GM18867 (cell line): ENCODE data around the gene EYA3.
A peak's percentile ranks its signal among the peaks of the same experiment; 100 is the strongest.

ENCODE experiments used
- ATAC-seq: cut with Tn5 transposase; IDR thresholded peaks from one replicate; pipeline ENCODE4 v1.9.1; 2021; ENCODE audit warnings: mild to moderate bottlenecking, moderate library complexity; ENCODE audit not compliant: unreplicated experiment

Gene EYA3

DNA sequence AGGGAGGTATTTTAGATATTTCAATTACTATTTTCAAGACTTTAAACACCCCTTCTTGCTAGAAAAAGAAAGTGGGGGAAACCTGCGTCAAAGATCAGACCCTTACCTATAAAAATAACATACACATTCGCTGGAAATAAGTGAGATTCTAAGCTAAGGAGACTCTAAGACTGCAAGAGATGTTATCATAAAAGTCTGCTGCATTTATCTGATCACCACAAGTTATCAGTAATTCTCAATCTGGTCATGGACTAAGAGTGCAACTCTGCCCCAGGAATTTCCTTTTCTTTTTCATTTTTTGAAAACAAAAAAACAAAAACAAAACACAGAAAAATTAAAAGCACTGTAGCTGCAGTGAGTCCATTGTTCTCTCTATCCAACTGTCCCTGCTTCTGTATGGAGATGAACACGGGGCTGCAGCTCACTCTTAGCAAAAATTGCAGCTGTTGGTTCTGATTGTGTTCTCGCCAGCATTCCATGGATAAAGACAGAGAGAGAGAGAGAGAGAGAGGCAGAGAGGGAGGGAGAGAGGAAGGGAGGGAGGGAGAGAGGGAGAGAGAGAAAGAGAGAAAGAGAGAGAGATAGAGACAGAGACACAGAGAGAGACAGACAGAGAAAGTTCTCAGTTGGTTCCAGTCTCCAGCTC, 114.5 kb downstream of the EYA3 start:
- no peak for ATAC-seq

DNA sequence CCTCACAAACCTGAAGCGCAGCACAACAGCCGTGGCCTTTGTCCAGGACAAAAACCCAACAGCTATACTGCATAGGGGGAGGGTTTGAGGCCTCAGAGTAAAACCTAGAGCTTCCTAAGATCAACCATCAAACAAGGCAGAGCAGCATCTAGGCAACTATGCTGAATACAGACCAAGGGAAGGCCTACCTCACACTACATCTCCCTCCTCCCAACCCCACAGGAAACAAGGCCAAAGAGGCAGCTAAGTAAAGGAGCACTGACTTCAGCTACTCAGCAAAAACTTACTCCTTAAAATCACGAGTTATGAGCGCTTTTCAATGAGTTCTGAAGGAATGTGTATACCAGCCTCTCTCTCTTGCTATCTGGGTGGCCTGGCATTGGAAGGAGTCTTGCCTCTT, 116.3 kb downstream of the EYA3 start:
- no peak for ATAC-seq

DNA sequence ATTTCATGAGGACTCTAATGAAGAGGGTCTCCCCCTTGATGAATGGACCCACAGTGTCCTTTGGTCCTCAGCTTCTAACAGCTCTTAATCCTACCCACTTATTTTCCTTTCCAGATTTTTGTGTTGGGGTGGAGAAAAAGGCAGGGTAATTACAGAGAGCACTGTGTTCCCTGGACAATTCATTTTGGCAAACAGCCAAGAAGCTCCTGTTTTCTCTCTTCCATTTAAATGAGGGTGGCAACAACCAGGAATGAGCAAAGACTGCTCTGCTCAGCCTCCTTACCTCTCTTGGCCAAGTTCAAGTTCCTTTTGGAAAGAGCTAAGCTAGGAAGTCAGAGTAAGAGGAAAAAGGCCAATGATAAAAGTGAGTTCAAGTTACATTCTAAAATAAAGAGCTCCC, 116.7 kb downstream of the EYA3 start:
- ATAC-seq, result no peak

DNA sequence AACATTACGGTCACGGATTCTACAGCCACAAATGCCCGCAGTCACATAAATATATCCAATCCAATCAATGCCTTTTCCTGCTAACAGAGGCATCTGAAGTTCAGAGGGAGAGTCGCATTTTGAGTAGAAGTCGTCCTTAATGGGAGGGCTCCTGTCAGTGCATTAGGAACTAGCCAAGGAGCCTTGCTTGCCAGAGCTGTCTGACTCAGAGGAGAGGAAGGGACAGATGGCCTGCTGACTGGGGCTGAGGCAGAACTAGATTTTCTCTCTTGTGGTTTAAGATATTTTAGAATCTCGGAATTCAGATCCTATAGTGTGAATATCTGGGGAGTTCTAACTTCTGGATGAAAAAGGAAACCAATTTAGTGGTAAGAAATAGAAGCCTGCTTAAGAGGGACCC, 118.0 kb downstream of the EYA3 start:
- no peak for ATAC-seq

DNA sequence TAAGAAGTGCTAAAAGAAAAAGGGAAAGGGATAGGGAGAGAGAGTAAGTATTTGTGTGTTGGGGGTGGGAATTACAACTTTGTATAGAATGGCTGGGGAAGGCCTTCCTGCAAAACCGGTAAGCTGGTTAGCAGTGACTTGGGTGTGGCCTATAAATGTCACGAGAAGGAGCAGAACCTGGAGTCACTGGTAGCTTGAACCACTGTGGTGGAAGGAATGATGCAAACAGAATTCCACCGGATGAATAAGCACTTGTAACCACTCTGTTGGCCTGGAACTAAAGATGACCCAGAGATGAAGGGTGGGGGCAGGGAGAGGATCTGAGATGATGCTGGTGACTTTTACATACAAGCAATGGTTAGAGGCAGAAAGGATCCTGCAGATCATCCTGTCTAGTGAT, 119.7 kb downstream of the EYA3 start:
- ATAC-seq, result no peak

DNA sequence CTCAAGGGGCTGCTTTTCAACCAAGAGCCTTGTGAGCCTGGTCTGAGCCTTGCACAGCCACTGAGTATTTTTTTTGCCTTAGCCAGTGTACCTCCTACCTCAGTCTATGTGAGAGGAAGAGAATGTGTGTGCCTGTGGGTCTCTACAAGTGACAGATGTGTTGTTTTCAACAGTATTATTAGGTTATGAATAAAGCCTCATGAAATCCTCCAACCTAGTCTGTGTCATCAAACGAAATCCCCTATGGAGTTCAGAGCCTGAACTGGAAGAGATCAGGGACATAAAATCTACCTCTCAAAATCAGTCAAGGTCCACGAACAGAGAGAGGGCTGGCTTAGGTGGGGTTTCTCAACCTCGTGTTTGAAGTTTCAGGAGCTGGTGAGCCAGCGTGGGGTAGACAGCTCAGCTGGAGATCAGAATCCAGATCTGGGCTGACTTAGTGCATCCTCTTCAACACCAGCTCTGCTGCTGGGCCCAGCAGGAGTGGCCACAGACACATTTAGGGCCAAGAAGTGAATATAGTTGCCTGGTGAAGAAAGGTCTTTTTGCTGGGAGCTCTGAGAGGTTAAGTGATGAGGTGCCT, 120.4 kb downstream of the EYA3 start:
- ATAC-seq, result no peak

DNA sequence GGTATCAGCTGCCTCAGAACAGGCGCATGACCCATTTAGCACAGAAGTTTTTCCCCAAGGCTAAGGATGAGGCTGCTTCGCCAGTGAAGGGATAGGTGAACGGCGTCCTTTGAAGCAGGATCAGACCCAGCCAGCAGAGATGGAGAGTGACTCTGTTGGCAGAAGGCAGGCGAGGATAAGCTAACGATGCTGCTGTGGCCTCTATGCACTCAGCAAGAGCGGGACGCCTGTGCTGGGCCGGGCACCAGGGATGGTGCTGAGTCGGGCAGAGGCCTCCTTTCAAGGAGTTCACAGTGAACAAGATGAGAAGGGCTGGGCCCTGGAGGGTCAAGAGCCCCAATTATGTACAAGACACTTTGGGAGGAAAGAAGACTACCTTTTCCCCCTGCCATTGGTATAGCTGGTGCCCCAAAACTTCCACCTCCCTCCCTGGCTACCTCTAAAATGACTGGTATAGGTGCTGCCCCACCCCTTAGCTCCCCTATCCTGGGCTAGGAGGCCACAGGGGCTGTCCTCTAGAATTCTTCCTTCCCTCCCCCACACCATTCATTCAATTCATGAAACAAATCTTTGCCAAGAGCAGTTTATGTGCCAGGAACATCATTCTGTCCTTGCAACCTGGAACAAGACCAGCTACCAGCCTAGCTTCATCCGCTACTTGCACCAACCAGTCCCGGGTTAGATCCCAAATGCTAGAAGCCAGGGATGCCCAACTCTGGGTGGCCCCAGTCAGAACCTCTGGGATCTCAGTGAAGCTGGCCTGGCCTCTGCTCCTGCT, 121.1 kb downstream of the EYA3 start:
- no peak for ATAC-seq

DNA sequence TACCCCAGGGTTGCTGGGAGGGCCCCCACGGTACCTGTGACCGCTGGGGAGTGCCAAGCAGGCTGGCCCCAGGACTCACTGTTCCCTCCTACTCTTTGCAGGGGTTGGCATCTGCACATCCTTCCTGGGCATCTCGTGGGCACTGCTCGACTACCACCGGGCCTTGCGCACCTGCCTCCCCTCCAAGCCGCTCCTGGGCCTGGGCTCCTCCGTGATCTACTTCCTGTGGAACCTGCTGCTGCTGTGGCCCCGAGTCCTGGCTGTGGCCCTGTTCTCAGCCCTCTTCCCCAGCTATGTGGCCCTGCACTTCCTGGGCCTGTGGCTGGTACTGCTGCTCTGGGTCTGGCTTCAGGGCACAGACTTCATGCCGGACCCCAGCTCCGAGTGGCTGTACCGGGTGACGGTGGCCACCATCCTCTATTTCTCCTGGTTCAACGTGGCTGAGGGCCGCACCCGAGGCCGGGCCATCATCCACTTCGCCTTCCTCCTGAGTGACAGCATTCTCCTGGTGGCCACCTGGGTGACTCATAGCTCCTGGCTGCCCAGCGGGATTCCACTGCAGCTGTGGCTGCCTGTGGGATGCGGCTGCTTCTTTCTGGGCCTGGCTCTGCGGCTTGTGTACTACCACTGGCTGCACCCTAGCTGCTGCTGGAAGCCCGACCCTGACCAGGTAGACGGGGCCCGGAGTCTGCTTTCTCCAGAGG, 121.9 kb downstream of the EYA3 start:
- ATAC-seq, result no peak

DNA sequence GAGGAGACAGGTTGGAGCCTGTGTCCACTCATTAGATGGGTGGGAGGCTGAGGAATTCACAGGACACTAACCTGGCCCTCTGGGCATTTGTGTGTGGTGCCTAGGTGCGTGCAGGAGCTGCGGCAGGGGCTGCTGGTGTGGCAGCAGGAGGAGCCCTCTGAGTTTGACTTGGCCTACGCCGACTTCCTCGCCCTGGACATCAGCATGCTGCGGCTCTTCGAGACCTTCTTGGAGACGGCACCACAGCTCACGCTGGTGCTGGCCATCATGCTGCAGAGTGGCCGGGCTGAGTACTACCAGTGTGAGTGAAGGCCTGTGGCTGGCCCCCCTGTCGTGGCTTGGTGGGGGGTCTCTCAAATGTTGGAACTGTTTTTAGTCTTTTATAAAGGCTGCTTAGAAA, 125.0 kb downstream of the EYA3 start:
- no peak for ATAC-seq

DNA sequence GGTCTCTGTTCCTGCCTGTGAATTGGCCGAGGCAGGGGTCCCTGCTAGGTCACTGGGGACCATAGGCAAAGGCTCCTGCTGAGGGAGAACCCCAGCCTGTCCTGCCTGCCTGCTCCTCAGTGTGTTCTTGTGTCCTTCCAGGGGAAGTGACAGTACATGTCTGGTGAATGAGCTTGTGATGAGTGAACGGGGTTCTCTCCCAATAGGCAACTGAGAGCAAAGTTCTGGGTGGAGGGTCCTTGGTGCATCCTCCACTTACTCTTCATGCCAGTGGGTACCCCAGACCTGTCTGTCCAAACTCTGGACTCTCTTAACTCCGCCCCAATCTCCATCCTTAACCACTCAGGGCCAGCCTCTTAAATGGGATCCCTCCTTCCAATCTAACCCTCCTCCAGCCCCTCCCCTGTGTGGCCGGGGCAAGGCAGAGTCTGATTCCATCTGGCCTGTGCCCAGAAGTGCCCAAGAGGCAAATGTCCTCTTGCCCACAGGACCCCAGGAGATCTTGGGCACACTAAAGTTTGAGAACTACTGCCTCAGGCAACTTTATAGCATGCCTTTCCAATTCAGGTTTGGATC, 126.7 kb downstream of the EYA3 start:
- ATAC-seq, result no peak

DNA sequence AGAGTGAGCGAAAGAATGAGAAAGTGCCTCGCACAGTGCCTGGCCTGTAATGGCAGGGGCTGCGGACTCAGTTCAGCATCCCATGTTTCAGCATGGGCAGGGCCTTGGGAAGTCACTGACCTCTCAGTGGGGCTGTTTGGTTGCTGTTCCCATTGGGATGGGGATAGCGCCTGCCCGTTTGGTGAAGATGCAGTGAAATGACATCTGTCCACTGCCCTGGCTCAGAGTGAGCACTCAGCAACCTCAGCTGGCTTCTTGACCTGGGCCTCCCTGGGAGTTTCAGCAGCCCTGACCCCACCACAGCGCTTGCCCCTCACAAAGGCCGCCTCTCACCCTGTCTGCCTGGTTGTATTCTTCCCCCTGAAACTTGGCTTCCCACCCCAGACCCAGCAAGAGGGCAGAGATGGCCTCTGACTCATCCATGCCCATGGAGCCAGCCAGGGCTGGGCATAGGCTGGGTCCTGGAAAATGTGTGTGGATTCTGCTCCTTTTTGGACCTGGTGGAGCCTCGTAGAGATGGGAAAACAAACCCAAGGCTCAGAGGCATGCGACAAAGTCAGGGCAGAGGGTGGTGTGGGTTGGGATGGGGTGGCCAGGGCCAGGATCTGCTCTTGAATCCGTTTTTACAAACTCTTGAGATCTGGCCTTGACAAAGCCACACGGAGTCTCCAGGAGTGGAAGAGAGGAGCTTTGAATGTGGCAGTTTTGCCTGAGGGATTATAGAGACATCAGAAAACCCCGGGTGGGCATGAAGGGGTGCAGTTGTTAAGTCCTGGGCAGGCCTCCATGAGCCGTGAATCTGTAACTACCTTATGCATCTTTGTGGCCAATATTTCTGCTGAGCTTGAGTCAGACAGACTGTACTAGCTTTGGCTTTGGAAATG, 127.4 kb downstream of the EYA3 start:
- no peak for ATAC-seq

DNA sequence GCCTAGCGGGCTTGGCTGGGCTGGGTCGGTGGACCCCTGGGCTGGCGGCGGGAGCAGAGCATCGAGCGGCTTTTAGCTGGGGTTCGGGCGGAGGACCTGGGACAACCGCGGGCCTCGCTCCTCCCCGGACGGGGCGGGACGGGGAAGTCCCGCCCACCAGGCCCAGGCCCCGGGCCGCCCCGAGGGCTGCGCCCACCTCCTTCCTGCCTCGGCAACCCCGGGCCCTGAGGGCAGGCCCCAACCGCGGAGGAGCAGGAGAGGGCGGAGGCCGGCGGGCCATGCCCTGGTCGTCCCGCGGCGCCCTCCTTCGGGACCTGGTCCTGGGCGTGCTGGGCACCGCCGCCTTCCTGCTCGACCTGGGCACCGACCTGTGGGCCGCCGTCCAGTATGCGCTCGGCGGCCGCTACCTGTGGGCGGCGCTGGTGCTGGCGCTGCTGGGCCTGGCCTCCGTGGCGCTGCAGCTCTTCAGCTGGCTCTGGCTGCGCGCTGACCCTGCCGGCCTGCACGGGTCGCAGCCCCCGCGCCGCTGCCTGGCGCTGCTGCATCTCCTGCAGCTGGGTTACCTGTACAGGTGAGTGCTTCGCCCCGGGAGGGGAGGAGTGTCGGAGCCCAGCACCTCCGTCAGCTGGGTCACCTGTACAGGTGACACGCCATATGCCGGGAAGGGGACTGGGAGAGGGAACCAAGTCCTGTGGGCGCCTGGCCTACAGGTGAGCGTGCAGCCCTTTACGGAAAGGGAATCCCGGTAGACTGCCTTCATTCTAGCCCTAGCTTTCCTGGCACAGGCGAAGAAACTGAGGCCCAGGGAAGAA, 128.4 kb downstream of the EYA3 start, which contains the start of gene XKR8:
Gene XKR8, plus strand, starts transcription at position 182 of the 812 bp plus-strand sequence. Its CDS starts 97 bp downstream, at position 279.
- ATAC-seq, result peak; percentile 86

DNA sequence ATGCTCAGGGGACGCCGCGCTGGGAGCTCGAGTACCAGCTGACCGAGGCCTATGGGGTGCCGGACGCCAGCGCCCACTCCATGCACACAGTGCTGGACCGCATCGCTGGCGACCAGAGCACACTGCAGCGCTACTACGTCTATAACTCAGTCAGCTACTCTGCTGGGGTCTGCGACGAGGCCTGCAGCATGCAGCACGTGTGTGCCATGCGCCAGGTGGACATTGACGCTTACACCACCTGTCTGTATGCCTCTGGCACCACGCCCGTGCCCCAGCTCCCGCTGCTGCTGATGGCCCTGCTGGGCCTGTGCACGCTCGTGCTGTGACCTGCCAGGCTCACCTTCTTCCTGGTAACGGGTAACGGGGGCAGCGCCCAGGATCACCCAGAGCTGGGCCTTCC, 129.9 kb downstream of the EYA3 start:
- ATAC-seq, result no peak

DNA sequence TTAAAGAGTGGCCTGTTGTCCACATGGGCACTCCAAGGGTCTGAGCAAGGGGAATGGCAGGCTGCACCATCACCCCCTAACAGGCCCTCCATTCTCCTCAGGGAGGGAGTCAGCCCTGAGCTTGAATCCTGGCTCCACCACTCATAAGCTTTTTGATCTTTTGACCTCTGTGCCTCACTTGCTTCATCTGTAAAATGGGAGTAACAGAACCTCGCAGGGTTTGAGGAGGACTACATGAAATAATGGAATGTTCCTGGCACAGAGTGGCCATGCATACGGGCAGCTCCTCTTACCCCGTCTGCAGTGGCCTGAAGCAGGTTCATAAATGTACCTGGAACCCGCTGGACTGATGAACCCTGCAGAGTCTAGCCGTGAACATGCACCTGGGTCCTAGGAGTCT, 130.8 kb downstream of the EYA3 start:
- no peak for ATAC-seq

DNA sequence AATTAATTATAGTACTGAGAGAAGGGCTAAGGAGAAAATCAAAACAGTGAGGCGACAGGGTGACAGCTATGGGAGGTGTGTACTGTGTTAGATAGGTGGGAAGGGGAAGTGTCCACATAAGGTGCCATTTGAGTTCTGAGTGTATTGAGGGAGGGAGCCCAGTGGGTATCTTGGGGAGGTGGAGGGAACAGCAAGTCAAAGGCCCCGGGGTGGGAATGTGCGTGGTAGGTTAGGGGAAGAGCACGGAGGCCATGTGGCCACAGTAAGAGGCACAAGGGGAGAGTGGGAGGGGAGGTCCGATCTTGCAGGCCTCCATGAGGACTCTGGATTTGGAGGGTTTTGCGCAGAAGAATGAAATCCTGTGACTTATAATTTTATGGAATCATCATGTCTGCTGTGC, 131.6 kb downstream of the EYA3 start:
- no peak for ATAC-seq

DNA sequence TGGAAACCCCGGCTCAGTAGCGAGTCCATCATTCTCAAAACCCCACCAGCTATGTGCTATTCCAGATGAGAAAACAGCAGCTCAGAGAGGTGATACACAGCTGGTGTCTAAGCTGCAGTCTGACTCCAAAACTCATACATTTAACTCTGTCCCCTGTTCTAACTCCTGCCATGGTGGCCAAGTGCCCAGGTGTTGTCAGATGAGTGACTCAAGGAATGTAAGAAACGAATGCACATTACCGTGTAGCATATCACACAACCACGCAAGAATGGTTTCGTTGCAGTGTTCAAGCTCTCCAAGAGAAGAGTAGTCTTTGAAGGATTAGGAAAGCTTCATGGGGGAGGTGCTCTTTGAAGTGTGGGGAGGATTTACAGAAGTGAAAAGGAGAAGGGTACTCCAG, 133.3 kb downstream of the EYA3 start:
- ATAC-seq, result no peak

DNA sequence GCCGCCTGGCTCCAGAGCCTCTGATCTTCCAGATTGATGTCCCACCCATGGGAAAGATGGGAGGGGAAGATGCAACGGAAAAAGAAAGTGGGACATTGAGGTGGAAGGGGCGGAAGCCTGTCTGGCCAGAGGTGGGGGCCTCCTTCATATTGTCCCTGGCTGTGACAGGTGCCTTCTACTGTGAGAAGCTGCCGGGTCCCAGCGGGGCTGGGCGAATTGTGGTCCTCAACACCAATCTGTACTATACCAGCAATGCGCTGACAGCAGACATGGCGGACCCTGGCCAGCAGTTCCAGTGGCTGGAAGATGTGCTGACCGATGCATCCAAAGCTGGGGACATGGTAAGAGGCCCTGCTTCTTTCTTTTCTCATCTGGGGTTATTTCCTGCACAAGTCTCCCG, 134.2 kb downstream of the EYA3 start:
- ATAC-seq, result no peak

DNA sequence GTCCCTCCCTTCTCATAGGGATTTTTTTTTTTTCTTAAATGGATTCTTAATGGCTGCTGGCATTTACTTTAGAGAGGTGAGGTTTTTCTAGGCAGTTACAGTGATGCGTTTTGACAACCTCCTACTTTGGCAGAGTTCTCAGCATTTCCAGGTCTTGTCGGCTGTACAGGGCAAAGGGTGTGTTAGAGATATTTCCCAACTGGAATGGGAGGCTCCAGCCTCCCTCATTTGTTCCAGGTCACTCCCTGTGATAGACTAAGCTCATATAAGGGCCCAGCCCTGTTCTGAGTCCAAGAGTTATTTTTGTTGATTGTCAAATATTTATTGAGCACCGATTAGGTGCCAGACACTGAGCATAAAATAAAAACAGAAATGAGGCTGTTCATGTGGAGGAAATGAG, 136.3 kb downstream of the EYA3 start:
- no peak for ATAC-seq

DNA sequence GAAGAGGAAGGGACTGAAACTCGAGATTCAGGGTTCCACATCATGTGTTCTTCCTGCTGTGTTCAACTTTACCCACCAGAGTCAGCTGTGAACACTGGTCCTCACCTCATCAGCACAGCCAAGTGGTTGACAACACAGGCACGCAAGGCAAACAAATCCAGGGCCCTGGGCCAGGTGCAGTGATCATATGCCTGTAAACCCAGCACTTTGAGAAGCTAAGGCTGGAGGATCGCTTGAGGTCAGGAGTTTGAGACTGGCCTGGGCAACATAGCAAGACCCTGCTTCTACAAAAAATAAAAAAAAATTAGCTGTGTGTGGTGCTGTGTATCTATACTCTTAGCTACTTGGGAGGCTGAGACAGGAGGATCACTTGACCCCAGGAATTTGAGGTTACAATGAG, 137.0 kb downstream of the EYA3 start:
- no peak for ATAC-seq
